Stimulated activated CD8-positive, alpha-beta memory T cell treated with anti-CD3 and anti-CD28 coated beads, Interleukin-2, amount 100 ng/mL, for 1 hour (primary cell): ENCODE data around the gene SMIM29.

Experiments used
- DNase-seq, 2 donors: peaks; one replicate each; pipeline ENCODE4 v3.0.0-alpha.2; 2020; ENCODE audit warnings: low read depth in 2 of 2

The SMIM29 gene

DNA sequence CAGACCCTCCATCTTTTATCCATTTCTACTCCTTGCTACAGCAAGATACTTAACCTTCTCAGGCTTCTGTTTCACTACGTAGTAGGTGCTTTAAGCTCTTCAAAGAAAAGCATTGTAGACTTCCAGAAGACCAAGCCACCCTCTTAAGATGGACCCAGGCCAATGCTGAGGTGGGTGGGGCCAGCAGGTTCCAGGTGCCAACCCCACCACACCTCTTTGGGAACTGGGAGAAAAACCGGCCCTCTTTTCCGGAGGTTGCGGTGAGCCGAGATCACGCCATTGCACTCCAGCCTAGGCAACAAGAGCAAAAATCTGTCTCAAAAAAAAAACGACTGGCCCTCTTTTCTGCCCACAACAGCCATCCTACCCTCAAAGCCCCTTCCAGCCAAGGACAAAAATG lies 22.7 kb downstream of the SMIM29 start:
- no peak for DNase-seq

GRCh38 chr6:34225551-34225950 lies 23.3 kb downstream of the SMIM29 start:
- no peak for DNase-seq

DNA sequence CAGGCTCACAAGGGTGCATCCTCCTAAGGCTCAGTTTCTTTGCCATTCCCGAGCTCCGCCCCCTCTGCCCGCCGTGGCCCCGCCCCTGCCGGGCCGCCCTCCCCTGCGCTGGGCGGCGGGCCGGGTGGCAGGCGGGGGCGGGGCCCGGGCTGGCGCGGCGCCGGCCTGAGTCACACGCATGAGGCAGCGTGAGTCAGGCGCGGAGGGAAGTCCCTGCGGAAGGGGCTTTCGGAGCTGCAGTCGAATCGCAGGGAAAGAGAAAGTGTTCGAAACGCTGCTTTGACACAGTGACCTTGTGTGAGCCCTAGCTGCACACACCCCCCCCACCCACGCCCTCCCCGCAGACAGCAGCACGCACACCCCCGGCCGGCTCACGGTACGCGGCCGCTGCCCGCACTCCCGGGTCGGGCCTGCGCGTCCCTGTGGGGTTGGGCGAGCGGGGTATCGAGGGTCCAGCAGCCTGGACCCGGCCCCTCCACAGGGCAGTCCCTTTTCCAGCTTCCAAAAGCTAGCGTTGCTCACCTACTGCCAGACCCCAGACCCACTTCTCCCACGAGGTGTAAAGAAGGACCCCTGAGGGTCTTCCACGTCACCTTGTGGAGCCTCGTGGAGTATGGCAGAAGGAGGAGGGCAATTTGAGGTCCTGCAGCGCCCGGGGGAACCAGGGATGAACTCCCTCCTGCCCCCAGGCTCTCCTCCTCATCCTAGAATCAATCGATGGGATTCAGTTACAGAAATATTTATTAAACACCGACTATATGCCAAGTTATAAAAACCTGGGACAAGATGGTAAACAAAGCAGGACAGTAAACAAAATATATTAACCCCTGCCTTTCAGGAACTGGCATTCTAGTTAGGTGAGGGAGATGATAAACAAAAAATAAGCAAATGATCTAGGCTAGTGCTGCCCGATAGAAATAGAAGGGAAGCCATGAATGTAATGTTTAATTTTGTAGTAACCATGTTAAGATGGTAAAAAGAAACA lies 24.6 kb downstream of the SMIM29 start:
- peak; percentile 91 for DNase-seq

DNA sequence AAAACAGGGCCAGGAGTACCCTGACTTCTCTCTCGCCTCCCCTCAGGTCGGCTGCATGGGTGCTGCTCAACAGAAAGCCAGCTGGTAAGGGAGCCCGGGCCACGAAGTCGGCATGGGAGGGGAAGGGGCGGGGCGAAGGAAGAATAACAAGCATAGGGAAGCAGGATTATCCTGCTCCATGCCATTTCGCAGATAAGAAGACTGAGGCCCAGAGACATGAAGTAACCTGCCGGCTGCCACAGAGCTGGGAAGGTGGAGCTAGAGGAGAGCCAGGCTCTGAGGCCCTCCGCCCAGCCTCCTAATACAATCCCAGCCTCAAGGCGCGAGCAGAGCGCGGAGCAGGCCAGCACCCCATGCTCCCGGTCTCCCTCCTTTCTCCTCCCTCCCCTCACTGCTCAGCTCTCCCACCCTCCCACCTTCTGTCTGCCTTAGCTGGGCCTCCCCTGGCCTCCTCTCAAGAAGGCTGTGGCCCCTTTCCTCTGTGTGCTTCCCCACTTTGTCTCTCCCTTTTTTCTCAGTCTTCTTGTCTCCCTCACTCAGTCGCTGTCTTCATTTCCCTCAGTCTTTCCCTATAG lies 25.3 kb downstream of the SMIM29 start:
- DNase-seq: no peak

DNA sequence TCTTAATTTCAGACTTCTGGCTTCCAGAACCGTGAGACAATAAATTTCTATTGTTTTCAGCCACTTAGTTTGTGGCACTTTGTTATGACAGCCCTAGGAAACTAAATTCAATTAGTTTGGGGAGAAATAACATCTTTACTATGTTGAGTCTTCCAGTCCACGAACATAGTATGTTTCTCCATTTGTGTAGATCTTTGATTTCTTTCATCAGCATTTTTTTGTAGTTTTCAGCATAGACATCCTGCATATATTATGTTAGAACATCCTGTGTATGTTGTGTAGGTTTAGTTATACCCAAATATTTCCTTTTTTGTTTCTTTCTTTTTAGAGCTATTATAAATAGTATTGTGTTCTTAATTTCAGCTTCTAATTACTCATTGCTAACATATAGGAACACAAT lies 30.1 kb downstream of the SMIM29 start:
- DNase-seq: no peak

DNA sequence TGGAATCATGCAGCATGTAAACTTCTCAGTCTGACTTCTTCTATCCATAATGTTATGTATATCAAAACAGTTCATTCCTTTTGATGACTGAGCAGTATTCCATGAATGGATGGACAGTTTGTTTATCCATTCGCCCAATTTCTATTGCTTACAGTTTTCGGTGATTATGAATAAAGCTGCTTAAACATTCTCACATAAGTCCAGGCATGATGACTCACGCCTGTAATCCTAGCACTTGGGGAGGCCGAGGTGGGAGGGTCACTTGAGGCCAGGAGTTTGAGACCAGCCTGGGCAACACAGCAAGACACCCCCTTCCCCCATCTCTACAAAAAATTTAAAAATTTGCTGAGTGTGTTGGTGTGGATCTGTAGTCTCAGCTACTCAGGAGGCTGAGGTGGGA lies 35.0 kb downstream of the SMIM29 start:
- DNase-seq: no peak

DNA sequence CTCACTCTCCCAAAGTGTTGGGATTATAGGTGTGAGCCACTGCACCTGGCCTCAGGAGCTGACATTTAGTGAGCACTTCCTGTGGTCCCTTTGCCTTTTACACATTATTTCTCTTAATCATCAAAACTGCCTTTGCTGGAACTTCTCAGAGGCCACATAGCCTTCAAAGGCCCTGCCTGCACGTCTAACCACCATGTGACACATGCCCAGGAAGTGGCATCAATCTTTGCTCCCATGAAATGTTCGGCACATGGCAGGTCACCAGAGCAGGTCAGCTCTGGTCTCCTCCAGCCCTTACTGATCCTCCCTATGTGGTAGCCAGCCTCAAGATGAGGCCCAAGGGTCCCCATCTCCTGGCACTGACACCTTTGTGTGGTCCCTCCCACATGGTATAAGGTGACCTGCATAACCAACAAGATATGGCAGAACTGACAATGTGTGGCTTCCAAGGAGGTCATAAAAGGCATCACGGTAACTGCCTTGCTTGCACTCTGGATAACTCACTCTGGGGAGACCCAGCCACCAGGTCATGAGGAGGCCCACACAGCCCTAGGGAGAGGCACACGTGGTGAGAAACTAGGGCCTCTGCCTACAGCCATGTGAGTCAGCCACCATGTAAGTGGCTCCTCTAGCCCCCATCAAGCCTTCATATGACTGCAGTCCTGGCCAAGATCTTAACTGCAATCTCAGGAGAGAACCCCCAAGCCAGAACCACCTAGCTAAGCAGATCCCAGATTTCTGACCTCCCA lies 40.9 kb downstream of the SMIM29 start:
- DNase-seq: no peak

DNA sequence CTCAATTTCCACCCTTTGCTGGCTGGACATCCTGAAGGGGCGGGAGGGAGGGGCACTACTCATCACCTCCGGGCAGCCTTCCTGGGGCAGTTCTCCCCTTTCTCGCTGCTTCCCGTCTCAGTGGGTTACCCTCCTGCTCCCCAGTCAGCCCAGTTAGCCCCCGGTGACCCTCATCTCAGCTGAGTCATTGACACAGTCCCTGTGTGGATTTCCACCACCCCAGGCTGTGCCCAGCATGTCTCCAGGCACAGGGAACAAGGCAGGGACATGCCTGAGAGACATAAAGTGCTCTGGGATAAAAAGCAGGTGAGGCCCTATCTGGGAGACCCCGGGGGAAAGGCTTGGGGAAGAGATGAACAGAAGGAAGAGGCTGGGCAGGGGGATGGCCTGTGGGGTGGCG lies 42.1 kb downstream of the SMIM29 start:
- no peak for DNase-seq

DNA sequence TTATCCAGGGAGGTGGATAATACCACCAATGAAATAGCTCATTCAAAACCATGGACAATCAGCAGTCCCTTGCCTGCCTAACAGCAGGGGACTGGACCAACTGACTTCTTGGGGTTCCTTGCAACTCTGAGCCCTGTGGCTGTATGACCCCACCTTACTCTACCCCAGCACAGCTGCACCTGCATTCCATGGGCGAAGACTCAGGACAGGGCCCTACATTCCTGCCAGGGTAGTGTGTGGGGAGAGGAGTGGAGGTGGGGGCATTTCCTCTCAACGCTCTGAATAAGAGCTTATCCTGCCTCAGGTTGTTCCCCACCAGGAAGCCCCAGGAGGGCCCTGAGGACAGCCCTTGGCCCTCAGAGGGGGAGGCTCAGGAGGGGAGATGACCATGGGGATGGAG lies 42.9 kb downstream of the SMIM29 start:
- no peak for DNase-seq

GRCh38 chr6:34205466-34205865 lies 43.3 kb downstream of the SMIM29 start:
- no peak for DNase-seq

DNA sequence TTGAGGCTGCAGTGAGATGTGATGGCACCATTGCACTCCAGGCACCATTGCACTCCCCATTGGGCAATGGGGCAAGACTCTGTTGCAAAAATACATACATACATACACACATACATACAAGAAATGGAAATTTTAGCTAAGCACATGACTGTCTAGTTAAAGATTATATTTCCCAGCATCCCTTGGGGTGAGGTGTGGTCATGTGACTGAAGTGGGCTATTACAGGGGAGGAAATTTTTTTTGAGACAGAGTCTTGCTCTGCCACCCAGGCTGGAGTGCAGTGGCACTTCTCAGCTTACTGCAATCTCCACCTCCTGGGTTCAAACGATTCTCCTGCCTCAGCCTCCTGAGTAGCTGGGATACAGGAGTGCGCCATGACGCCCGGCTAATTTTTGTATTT lies 44.1 kb downstream of the SMIM29 start:
- DNase-seq: no peak

GRCh38 chr6:34202329-34203201 lies 46.2 kb downstream of the SMIM29 start:
- DNase-seq: no peak

- no peak for DNase-seq
These were observed 47.2 kb downstream of the SMIM29 start for GRCh38 chr6:34201455-34202107.

DNA sequence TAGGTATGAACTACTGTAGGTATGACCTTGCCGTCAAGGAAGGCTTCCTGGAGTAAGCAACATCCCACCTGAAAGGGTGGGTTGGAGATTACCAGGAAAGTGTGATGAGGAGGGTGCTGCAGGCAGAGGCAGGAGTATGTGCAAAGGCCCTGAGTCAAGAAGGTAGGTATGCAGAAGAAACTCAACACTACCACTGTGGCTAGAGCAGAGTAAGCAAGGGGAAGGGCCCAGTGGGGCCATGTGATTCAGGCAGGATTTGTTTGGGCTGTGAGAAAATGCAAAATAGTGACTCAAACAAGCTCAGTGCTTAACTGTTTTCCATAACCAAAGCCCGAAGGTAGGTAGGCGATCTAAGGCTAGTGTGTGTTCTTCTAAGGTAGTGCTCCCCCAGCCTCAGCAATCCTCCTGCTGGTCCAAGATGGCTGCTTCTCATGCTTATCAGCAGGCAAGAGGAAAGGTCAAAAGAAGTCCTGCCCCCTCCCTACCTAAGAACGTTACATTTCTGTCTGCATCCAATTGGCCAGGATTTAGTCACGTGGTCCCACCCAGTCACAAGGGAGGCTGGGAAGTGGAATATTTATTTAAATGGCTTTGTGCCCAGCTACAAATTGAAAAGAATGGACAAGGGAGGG lies 48.4 kb downstream of the SMIM29 start:
- DNase-seq: no peak

DNA sequence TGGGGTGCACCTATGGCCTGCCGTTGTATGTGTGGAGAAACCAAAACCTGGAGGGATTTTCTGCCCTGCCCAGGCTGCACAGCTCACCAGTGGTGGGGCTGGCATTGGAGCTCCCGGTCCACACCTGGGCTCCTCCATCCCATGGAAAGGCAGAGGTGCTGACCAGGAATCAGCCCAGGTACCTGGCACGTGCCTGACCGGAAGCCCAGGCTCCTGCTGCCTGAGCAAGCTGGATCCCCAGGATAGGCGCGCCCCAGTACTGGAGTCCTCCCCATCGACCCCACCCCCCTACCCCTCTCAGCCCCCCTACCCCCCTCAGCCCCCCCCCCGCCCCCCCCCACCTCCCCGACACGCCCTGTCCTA lies 52.0 kb downstream of the SMIM29 start:
- no peak for DNase-seq
